Stimulated activated CD8-positive, alpha-beta memory T cell treated with anti-CD3 and anti-CD28 coated beads, Interleukin-15, amount 100 ng/mL, for 1 hour (primary cell): ENCODE measurements around the gene SLAMF1.
"Not testable (repeated sequence)": the region's sequence is repeated elsewhere in the genome, so short reads cannot be mapped to it uniquely, and the experiment has no call there.

Experiments
- DNase-seq: peaks from one replicate; pipeline ENCODE4 v3.0.0-alpha.2; 2020; ENCODE audit warnings: low read depth

The SLAMF1 gene

GRCh38 chr1:160665330-160666078 is 18.7 kb upstream of the SLAMF1 start:
- no peak for DNase-seq

GRCh38 chr1:160664573-160665051 is 17.8 kb upstream of the SLAMF1 start:
- no peak for DNase-seq

DNA sequence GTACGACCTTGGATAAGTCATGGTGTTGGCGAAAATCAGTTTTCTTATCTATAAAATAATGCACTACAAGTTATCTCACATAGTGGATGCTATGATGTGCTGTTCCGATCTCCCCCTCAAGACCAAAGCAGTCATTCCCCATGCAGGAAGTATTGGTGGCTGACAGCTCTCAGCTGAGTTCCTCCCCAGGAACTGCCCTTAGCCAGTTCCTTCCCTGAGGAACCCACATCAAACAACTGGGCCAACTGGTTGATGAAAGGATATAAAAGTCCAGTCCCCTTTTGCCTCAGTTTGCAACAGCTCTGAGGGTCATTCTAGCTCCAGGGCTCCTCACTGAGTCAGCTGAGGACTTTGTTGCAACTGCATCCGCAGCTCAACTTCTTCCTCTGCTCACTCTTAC is 16.1 kb upstream of the SLAMF1 start:
- DNase-seq: no peak

GRCh38 chr1:160659566-160659965 is 12.7 kb upstream of the SLAMF1 start:
- DNase-seq: no peak

GRCh38 chr1:160658814-160659193 is 12.0 kb upstream of the SLAMF1 start:
- DNase-seq: no peak

DNA sequence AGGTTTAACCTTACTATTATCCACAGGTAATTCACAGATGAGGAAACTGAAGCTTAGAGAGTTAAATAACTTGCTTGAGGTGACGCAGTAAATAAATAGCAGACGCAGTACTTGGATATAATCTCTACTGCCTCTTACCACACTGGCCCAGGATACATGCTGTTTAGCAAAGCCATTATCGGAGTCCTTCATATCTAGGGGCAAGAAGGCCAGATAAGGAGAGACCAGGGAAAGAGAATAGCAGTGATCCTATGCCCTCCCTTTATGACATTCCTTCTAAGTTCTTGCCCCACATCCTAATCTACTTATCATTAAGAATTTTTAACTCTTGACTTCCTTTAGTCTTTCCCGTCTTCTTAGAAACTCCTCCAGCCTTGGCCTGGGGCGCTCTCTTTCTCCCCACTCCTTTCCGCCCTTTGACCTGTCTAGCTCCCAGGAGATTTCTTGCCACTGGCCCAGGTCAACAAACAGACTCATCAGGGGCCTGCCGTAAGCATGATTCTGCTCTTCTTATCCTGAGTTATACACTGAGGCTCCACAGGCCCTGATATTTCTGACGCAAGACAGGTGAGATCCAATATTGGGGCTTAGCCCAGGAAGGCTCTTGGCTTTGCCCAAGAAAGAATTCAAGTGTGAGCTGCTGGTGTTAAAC is 11.4 kb upstream of the SLAMF1 start:
- DNase-seq: no peak

- no peak for DNase-seq
These were observed 10.5 kb upstream of the SLAMF1 start for GRCh38 chr1:160657250-160657781.

GRCh38 chr1:160656737-160657136 is 9.9 kb upstream of the SLAMF1 start:
- DNase-seq: no peak

DNA sequence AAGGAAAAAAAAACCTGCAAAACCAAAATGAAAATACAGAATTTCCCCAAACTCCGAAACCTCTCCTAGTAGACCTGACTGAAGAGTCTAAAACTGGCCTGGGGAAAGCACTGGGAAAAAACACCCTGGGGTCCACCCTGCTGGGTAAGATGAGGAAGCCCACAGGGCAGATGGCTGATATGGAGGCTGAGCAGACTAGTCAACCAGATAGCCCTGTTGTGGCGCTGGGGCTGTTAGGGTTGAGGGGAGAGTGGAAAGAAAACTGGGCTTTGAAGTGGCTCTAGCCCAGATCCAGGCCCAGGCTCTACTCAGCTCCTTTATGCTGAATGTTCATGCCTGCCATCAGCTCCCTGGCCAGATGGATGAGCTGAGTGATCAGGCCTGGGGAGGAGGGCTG is 6.8 kb upstream of the SLAMF1 start:
- DNase-seq: no peak

- DNase-seq: no peak
These were observed 6.2 kb upstream of the SLAMF1 start for GRCh38 chr1:160652924-160653619.

GRCh38 chr1:160652065-160652641 is 5.3 kb upstream of the SLAMF1 start:
- DNase-seq: not testable (repeated sequence)

DNA sequence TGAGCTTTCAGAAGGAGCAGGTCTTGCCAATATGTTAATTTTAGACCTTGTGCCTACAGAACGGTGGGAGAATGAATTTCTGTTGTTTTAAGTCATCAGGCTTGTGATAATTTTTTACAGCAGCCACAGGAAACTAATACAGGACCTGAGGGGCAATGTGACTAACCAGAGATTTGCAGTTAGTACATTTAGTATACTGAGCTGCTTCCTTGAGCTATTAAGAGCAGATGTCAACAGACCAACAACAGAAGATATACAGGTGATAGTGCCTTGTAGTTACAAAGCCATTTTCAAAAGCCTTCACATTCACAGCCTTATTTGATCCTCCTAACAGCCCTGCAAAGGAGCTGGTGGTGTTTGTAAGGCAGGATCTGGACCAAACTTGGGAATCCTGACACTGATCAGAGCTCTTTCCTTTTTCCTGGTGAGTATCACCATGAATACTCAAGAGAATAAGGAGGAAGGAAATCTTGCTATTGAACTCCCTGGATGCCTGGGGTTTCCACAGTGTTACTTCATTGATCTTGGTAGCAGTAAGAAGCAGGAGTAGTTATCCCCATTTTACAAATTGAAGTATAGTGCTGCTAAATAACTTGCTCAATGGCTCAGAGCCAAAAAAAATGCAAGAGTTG is 4.7 kb upstream of the SLAMF1 start:
- DNase-seq: no peak

- no peak for DNase-seq
These were observed 481 bp upstream of the SLAMF1 start for GRCh38 chr1:160647329-160647720.

DNA sequence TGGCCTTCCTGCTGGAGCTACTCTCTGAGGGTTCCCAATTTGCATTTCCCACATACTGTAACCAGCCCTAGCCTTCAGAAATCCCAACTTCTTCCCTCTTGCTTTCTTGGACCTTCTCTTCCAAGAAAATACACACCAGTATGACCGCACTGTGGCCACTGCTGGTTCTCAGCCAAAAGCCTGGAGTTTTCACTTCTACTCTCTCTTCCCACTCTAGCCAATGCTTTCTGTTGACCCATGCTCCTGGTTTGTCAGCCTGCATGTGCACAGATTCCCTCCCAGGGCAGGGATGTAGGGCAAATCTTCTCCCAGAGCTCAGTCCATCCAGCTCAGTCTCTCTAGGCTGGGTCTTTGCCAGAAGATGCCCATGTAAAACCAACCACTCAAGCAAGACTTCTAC is 664 bp downstream of the SLAMF1 start:
- DNase-seq: no peak

DNA sequence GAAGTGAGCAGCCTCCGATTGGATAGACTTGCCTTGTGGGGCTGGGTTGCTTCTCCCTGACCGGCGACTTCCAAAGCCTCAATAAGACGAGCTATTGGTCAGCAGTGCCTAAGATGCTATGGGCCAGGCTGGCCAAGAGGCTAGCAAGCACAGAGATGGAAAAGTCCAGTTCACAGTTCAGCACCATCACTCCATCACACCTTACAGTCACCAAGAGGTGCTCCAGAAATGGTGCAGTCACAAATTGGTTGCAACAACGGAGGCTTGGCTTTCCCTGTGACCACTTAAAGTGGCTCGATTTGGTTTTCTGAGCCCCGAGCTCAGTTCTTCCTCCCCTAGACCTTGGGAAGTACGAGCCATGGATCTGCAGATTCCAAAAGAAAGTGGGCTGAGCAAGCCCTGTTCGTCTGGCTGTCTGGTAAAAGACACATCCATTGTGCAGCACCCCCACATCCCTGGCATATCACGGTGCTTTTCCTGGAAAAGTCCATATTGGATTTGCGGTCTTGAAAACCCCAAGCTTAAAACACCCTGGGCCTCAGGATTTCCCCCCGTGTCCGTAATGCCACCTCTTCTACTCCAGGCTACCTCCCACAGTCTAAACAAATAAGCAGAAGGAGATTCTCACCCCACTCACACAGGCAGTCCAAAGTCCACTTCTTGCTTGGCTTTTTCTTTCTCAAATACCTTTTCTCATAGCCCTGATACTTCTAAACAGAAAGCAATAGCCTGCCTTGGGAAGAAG is 1.3 kb downstream of the SLAMF1 start:
- DNase-seq: no peak

GRCh38 chr1:160644399-160644798 is 2.4 kb downstream of the SLAMF1 start:
- no peak for DNase-seq

GRCh38 chr1:160643138-160643537 is 3.7 kb downstream of the SLAMF1 start:
- DNase-seq: no peak

DNA sequence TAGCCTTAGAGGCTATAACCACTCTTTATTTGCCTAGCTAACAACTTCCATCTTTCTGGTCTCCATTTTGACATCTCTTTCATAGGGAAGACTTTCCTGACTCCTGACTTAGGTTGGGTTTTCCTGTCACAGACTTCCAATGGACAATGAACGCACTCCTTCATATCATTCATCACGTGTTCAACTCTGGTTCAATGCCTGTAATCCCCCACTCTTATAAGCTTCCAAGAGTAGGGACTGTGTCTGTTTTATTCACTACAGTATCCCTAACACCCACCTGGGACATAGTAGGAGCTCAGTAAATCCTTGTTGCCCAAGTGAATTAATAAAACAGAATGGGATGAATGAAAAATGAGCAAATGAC is 4.6 kb downstream of the SLAMF1 start:
- DNase-seq: no peak

DNA sequence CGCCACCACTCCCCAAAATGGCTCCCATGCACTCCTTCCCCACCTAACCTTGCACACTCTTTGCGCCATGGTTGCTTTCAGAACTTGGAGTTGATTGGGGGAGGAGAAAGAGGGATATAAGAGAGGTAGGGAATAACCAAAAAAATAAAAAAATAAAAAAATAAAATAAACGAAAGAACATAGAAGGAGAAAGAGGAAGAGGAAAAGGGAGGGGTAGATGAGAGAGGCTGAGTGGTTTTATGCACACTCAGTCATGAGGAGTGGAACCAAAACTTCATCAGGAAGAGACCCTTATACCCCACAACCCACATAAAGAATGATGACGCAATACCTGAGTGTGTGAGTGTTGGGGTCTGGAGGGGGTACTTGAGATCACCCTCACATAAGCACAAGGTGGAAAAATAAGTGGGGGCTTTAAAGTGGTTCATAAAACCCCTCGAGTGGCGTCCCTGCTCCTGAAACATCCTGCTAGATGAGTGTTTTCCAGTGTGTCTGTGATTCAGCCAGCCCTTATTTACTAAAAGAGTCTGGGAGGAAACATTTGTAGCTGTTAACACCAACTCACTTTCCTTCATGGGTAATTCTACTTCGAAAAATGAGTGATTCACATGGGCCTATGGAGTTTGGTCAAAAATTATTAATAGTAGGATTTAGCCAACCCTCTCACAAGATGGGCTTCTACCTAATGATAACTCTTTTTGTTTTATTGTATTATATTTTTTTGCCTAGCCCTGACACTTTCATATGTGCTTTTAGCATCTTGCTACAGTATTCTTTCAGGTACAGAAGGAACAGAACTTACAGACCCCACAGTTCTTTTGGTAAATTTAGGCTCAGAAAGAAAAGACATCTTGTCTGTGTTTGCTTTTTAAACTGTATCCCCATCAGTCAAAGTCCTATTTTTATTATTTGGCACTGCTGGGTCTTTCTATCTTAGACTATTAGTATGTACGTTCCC is 5.2 kb downstream of the SLAMF1 start:
- DNase-seq: no peak
